GM21447 (cell line): ENCODE results near the gene CATSPER3.

ENCODE experiments used
- ATAC-seq: cut with Tn5 transposase; IDR thresholded peaks from one replicate; pipeline ENCODE4 v1.9.1; 2021; ENCODE audit not compliant: unreplicated experiment

Gene CATSPER3

DNA sequence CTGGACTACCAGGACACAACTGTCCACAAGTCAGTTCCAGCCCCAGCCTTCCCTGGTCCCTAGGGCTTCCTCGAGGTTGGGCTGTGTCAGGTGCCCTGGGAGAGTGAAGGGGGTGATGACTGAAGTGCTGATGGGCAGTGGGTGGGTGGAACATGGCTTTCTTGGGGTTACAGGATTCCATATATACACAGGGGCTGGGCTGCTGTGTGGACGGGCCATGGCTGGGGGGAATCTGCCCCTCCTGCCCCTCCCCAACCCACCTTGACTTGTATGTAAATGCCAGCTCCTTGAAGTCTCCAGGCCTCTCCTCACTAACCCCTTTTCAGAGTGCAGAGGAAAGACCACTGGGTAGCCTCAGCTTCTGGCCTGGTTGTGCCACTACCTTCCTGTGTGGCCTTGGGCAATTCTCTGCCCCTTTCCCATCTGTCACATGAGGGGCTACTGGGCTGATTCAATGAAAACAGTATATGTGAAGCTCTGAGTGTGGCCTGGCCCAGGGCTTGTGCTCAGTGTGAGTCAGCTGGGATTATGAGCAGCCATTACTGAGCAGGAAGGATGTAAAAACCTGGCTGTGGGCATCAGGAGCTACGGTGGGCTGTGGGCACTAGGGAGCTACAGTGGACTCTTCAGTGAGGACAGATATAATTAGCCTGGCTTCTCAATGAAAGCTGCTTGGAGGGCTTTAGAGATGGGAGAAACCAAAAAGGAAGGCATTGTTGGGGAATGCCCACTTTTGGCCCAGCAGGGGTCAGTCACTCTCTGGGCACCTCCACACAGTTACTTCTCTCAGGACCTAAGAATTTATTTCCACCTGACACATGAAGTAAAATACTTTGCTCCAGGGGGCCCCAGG lies 43.0 kb downstream of the CATSPER3 start:
- no peak for ATAC-seq

DNA sequence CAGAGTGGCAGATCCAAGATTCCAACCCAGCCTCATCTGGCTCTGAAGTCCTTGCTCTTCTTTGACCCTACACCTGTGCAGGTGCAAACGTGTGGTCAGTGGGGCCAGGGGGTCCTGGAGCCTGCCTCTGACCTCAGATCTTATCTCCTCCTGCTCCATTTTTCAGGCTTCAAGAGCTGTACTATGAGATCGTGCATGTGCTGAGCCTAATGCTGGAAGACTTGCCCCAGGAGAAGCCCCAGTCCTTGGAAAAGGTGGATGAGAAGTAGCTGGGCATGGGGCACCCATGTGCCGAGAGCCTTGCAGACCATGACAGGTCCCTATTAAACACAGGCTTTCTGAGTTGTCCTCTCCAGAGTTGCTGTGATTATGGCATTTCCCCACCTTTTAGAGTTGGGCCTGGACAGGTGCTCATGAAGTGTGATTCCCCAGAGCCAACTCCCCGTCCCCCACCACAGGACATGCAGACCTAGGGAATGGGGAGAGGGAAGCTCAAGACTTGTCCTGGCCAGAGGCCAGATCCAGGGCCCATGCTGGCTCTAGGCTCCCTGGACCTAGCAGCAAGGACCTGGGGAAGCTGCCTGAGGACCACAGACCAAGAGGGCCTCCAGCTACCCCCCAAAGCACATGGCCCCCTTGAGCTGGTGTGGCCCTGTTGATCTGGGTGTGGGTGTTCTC lies 43.8 kb downstream of the CATSPER3 start:
- no peak for ATAC-seq

DNA sequence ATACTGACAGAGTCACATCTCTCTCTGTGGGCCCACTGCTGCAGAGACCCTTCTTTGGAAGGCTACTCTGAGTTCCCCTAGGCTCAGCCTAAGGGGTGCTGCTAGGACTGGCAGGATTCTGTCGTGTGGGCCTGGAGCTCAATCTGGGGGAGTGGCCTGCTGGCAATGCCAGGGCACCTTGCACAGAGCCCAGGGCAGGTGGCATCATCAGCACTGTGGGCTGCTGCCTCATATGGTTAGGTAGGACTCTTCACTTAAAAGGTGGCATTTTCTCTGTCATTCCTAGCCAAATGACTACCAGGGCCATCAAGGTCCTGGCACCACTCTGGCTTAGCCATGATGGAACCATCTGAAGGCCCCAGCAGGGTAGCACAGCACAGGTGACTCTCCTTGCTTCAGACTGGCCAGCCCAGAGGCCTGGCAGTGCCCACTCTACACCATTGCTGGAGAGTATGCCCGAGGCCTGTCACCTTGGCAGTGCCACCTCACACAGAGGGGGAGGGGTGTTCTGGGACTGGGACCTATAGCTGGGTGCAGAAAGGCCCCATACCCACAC lies 44.4 kb downstream of the CATSPER3 start:
- no peak for ATAC-seq

DNA sequence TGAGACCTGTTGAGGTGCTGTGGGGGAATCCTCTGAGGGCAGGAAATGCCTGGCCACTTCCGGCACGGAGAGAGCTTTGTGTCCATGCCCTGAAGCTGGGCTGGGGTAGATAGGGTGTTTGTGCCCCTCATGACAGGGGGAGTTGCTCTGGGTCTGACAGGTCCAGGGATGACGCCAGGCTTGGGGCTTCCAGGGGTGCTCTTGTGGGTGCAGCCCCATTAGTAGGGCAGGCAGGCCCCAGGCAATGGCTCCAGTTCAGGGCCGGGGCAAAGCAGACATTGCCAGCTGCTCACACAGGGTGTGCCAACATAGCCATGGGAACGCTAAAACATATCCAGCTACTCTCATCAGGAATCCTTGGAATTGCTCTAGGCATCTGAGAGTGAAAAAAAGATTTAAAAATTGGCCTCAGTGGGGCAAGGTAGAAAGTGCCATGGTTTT lies 45.3 kb downstream of the CATSPER3 start:
- no peak for ATAC-seq

DNA sequence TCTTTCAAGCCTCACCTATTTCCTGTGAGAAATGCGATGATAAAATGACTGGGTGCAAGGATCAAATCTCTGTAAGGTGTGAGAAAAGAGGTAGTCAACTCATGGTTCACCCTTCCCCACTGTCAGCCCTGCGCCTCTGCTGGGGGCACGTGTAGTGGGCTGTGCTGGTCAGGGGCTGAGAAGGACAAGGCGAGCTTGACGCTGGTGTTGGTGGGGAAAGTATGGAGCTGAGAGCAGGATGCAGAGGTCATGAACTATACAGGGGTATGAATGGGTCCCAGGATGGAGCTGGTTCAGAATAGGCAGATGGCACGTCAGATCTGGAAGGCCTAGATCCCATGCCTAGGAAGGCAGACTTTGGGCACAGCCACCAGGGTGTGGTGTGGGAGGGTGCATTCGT lies 45.7 kb downstream of the CATSPER3 start:
- no peak for ATAC-seq

DNA sequence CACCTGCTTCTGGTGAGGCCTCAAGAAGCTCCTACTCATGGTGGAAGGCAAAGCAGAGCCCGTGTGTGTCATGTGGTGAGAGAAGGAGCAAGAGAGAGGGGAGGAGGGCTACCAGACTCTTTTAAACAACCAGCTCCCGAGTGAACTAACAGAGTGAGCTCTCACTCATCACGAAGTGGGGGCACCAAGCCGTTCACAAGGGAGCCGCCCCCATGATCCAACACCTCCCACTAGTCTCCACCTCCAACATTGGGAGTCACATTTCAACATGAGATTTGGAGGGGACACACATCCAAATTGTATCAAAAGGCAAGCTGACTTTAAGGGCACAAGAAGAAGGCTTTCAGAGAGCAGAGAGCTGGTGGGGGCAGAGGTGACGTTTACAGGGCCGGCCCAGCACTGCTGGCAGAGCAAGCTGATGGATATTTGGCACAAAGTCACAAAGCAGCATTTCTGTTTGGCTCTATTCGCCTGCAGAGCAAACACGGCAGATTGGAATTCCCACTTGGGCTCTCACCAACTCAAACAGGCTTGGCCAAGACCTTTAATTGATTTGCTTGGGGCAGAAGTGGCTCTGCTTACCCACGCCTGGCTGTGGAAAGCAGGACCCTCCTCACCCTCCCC lies 46.4 kb downstream of the CATSPER3 start:
- ATAC-seq, result no peak

DNA sequence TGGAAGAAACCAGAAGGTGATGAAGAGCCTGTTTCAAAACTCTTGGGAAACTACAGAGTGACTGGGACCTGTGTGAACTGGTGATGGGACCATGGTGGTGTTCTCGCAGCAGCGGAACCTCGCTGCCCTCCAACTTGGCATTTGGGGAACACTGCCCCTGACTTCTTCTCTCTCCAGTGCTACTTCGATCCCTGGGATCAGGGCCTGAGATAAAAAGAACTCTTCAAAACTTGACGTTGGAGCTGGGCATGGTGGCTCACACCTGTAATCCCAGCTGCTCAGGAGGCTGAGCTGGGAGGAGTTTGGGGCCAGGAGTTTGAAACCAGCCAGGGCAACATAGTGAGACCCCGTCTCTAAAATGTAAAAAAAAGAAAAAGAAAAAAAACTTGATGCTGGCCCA lies 48.2 kb downstream of the CATSPER3 start:
- no peak for ATAC-seq

DNA sequence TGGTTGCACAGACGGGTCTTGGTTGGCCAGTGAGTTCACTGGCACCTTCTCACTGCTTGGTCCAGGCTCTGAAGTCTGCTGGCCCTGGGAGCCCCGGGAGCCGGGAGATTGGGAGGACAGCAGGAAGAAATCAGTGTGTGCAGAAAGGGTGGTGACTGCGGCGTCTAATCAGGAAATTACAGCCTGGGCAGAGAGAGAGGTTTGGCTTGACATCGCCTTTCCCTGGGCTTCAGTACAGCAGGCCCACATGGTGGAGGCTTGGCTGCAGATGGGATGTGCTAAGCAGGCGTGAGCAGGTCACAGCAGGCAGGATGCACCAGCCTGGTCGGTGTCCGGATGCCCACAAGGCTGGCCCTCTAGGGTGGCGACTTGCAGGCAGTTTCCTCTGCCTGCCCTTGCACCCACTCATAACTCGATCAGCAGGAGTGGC lies 49.2 kb downstream of the CATSPER3 start:
- no peak for ATAC-seq

DNA sequence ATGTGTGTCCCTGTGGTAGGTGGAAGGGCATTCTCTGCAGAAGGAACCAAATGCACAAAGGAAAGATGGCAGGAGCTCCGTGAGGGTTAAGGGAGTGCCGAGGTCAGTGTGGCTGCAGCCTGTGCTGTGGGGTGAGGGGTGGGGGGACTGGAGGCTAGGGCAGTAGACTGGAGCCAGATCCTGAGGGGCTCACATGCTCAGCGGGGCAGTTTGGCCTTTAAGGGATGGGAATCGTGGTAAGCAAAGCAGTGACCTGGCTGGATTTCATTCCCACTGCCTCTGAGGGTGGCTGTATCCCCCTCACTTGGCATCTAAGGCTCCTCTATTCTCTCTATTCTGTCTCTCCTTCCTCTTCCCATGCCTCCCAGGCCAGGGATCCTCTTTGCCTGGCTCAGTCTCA lies 50.8 kb downstream of the CATSPER3 start:
- ATAC-seq, result no peak

DNA sequence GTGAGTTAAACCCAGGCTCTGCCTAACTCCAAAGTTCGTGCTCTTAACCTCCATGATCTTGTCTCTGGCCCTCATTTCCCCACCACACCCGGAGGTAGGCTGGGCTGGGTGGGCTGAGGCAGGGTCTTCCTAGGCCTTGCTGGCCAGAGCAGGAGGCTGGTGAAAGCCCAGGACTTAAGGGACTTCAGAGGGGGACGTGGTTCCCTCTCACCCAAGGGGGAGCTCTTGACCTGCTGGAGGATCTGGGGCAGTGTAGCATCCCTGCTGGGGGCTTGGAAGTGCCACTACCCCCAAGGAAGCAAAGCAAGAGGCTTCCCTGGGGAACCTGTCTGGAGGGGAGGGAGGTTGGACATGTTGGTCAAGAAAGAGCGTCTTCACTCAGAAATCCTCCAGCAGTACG lies 51.6 kb downstream of the CATSPER3 start:
- no peak for ATAC-seq

DNA sequence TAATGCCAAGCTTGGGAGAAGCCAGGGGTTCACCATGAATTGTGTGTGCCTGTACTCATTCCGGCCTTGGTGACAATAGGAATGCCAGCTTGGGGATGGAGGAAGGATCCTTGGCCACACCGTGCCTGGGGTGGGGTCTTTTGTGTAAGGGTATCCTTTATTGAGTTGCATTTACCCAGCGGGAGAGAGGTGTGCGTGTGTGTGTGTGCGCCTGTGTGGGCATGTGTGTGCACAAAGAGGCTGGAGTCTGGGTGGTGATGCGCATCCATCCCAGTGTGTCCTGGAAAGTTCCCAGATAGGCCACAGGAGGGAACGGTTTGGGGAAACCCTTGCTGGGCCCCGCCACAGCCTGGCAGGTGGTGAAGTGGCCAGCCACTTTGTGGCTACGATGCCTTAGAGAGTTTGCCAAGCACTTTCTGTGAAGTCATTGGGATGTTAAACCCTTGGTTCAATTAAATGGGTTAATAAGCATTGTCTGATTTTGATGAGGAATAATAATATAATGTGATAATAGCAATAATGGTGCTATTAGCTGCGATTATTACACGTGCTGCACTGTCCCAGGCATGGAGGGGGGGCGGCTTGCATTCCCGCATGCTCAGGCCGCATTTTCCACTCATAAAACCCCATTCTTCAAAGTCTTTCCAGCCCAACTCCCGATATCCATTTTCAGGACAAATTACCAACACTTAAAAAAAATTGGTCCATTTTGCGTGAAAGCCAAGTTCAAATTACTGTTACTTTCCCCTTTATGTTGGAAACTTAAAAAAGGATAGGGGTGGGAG lies 52.6 kb downstream of the CATSPER3 start:
- no peak for ATAC-seq

DNA sequence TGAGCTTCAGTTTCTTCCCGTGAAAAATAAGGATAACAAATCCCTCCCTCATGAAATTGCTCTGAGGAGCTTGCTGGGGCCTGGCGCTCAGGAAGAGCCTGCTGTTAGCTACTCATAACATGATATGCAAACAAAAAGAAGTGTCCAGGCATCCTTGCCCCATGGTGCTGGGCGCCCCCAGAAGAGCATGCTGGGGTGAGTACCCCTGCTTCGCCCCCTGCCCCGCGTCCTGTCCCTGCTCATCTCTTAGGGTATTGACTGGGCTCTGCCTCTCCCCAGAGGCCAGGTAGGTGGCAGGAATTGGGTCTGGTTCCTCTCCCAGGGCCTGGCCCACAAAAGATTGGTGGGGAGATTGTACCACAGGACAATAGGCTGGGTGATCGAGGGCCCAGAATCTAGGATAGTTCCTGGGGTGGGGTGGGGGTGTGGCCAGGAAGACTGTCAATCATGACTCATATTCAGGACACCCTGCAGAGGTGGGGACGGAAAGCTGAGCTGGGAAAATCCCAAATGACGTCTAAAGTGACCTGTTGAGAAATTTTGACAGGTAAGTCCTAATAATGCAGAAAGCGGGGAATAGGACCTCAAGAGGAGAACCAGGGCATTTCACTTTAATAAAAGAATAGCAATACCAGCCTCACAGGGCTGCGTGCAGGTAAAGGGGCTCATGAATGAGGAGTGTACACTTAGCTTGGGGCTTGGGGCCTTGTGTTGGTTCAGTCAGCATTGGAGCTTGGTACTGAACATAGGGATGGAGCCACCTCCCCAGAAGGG lies 57.4 kb downstream of the CATSPER3 start:
- no peak for ATAC-seq

DNA sequence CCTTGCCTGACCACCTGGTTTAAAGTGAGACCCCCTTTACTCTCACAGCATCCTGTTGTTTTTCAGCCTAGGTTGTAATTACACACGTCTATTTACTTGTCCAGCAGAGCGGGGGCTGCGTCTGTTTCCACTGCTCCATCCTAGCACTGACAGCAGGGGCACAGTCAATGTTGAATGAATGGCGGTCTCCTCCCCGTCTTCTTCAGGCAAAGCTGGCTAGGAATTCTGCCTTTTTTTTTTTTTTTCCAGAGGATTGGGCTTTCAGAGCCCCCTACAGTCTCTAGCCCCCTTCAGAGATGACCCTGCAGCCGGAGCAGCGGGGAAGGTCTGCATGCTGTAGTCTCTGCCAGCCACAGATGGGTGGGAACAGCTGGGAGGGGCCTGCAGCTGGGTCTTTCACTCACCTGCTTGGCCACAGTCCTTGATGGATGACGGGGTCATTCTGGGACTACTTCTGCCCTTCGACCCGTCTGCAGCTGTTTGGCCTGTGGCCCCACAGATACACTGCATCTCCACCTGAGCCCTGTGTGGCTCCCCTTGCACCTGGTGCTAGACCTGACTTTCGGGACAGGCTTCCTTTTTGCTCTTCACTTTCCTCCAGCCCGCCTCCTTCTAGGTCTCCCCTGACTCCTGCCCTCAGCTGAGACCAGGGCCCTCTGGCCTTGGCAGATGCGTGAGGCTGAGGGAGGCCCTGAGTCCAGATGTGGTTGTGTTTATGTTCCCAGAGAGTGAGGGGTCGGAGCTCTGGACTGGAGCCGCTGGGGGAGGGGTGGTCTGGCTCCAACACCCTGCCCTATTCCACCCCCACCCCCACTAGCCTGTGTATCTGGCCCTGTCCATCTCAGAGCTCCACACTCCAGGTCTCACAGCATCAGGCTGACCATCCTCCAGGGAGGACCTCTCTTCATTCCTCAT lies 58.3 kb downstream of the CATSPER3 start:
- no peak for ATAC-seq

DNA sequence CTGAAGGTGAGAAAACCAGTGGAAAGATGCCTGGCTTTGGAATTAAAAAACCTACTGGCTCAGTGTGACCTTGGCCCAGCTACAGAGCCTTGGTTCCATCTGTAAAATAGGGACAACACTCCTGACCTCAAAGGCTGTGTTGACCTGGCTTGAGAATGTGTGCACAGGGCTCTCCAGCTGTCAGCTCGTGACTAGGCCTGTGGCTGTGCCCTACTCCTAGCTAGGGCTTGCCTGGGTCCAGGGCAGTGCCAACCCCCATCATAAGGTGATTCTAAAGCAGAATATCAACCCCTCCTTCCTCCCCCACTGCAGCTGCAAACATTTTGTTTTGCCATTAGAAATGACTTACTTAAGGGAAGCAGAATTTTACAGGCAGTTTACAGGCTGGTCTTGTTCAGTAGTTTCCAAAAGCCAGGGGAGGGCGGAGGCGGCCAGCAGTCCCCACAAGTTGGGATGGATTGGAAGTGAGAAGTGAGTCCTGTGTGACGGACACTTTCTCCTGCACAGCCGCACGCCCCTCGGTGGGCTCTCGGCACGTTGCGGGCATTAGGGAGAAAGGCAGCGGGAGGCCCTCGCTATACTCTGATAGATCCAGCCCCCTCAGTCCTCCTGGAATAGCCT lies 59.0 kb downstream of the CATSPER3 start:
- no peak for ATAC-seq

DNA sequence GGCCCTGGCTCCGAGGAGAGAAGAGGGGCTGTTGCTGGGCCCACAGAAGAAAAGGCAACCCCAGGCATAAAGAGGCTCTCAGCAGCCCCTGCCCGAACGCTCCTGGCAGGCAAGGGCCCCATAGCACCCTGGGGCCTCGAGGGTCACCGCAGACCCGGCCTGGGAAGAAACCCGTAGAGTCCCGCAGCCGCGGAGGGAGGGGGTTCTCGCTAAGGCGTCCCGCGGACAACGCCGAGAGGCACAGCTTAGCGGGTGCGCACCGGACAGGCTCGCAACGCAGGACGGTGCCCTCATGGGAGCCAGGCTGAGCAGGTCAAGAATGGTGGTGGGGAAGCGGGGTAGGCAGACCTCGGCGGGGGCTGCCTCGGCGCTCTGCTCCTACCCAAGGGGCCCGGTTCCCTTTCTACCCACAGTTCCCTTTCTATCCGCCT lies 59.6 kb downstream of the CATSPER3 start:
- no peak for ATAC-seq

DNA sequence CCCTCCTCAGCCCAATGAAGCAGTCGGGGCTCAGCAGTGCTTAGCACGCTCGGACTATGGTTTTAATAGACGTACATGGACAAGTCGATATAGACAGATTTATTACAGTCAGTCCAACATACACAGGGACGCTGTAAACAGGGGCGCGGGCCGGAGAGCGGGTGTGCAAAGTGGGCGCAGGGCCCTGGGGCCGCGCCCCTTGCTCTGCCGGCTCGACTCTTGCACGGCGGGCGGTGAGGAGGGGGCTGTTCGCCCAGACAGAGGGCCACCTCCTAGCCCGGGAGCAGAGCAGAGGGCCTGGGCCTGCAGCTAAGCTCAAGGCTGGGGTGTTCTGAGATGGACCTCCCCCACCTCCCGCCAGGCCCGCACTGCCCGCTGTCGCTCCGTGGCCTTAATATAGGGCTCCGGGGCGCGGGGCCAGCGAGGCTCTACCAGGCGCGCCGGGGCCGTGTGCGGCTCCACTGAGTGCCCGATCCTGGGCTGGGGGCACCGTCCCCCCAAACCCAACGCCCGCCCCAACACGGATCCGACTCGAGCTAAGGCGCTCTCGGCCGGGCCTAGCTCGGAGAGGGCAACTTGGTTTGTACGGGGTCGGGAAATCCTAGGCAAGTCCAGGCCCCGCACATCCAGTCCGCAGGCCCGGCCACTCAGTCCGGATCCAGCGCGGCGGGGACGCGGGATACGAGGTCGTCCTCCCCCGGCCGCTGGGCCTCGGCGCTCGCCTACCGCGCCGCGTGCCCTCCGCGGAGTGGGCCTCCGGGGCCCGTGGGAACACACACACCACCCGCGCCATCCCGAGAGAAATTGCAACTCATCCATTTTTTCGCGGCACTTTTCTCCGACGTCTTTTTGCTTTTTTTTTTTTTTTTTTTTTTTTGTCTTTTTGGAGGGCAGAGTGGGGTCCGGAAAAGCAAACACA lies 60.2 kb downstream of the CATSPER3 start:
- ATAC-seq, result no peak

DNA sequence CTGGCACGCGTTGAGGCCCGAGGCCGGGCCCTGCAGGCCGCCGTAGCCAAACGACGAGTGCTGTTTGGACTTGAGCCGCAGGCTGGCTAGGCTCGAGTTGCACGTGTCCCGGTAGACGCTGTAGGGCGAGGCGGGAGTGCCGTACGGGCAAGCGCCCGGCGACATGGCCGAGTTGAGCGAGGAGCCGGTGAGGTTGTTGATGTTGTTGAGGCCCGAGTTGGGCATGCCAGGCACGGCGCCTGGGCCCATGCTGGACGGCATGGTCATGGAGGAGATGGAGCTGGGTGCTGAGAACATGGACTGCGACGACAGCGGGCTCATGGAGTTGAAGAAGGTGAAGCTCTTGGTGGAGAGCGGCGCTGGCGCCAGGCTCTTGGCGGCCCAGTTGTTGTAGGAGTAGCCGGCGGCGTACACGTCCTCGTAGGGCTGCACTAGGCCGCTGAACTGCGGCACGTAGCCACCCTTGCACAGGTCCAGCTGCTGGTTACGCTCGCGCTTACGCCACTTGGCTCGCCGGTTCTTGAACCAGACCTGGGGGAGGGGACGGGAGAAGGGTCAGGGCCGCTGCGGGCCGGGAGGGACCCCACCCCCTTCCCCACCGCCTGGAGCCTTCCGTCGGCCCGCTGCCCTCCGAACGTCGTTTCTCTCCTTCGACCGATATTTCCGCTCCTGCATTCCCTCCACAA lies 61.2 kb downstream of the CATSPER3 start:
- no peak for ATAC-seq
